Gastrocnemius medialis (tissue), 4 donors: ENCODE data around the gene ZCCHC14.

Experiments used
- CTCF ChIP-seq, 5 experiments: fragments of 450-650 bp in 3 of 5; fragments of 200-600 bp in 2 of 5; sonication (generic) in 2 of 5; IDR thresholded peaks in 4 of 5; conservative IDR thresholded peaks in 1 of 5; 1 replicate in 4 of 5; 2 replicates in 1 of 5; pipeline ENCODE4 v1.5.1; 2016 to 2019; ENCODE audit warnings: antibody characterized with exemption in 5 of 5, mild to moderate bottlenecking in 3 of 5, moderate library complexity in 3 of 5
- POLR2A ChIP-seq, 2 donors: fragments of 450-650 bp; IDR thresholded peaks; one replicate each; pipeline ENCODE4 v1.6.1; 2017; ENCODE audit warnings: antibody characterized with exemption in 2 of 2, mild to moderate bottlenecking in 2 of 2, moderate library complexity in 2 of 2

- TF ChIP-seq POLR2A (IDR thresholded peaks at IDR 0.05): no peak
- no peak for TF ChIP-seq CTCF (IDR thresholded peaks at IDR 0.05 in 4 of 5, conservative IDR thresholded peaks at IDR 0.05 in 1 of 5)
Measured at GRCh38 chr16:87493608-87494280, 920 bp upstream of the ZCCHC14 start.
